Measurements from ENCODE around the gene B4GALNT4.

DNA sequence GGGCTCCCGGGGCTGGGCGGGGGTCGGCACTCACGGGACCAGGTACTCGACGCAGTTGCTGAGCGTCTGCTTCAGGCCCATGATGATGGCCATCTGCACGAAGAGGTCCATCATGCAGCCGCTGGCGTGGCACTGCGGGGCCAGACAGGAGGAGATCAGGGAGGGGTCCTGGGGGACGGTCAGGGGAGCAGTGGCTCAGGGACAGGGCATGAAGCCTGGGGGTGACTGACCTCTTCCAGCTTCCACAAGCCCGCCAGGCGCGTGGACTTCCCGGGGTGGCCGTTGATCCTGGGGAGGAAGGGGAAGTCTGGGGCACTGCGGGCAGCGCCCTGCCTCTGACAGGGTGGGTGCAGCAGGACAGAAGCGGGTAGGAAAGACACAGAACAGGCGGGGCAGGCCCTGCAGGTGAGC lies 51.6 kb downstream of the B4GALNT4 start:
- TF ChIP-seq, protein P1, sequence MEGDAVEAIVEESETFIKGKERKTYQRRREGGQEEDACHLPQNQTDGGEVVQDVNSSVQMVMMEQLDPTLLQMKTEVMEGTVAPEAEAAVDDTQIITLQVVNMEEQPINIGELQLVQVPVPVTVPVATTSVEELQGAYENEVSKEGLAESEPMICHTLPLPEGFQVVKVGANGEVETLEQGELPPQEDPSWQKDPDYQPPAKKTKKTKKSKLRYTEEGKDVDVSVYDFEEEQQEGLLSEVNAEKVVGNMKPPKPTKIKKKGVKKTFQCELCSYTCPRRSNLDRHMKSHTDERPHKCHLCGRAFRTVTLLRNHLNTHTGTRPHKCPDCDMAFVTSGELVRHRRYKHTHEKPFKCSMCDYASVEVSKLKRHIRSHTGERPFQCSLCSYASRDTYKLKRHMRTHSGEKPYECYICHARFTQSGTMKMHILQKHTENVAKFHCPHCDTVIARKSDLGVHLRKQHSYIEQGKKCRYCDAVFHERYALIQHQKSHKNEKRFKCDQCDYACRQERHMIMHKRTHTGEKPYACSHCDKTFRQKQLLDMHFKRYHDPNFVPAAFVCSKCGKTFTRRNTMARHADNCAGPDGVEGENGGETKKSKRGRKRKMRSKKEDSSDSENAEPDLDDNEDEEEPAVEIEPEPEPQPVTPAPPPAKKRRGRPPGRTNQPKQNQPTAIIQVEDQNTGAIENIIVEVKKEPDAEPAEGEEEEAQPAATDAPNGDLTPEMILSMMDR (IDR thresholded peaks at IDR 0.05; ENCODE audit: borderline replicate concordance, extremely low read depth, low read length, poor library complexity, severe bottlenecking), result no peak
- TF ChIP-seq EZH2 (IDR thresholded peaks at IDR 0.05; ENCODE audit: borderline replicate concordance, low read depth, low read length, severe bottlenecking), result no peak

Measured in DND-41 (cell line).